GM18502 (cell line): ENCODE results near the gene NHERF1.

Experiments used
- ATAC-seq: cut with Tn5 transposase; IDR thresholded peaks from one replicate; pipeline ENCODE4 v1.9.1; 2021; ENCODE audit warnings: mild to moderate bottlenecking; ENCODE audit not compliant: unreplicated experiment, poor library complexity

Gene NHERF1

DNA sequence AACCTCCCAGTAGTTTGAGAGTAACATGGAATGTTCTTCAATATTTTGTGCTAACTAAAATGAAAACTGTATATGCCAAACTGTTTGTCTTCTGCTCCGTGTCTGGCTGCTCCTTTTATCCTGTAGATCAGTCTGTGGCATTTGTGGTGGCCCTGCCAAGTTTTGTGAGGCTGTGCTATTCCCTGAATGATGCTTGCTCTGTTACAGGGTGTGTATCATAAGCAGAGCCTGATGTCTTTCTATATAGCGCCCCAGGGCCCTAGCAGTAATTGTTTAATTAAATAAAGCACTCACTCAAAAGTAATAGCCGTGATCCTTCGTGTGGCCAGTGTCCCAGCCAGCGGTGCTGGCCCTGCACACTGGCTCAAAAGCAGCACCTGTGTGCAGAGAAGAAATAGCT, 55.5 kb downstream of the NHERF1 start:
- ATAC-seq, result no peak

DNA sequence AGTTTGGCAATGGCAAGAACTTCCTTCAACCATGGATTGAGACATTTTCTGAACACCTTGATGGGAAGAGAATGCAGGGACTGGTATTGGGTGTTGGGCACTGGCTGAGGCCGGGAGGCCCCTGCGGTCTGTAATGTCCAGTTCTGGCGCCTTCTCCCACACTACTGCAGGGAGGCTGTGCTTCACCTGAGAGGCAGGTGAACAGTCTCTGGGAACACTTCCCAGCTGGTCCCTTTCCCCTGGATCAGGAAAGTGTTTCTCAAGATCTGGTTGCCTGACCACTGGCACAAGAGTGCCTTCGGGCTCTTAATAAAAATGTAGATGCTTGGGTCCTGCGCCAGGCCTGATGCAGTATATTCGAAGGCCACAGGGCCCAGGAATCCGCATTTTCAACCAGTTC, 56.3 kb downstream of the NHERF1 start:
- ATAC-seq, result no peak

DNA sequence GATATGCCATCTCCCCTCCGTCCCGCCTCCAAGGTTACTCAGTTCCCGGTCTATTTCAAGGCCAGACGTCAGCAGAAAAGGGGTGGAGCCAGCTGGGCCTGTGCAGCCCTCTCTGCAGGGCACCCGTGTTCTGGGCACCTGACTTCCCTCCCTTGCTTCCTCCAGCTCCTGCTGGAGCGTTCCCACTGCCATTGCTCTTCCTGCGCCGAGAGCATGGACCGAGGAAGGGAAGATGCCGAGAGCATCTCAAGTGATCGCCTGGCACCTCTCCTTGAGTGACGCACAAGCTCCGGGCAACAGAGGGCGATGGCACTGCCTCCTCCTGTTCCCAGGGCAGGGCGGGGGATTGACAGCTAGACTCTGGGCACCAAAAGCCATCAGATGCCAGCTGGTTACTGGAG, 57.2 kb downstream of the NHERF1 start:
- ATAC-seq, result no peak

DNA sequence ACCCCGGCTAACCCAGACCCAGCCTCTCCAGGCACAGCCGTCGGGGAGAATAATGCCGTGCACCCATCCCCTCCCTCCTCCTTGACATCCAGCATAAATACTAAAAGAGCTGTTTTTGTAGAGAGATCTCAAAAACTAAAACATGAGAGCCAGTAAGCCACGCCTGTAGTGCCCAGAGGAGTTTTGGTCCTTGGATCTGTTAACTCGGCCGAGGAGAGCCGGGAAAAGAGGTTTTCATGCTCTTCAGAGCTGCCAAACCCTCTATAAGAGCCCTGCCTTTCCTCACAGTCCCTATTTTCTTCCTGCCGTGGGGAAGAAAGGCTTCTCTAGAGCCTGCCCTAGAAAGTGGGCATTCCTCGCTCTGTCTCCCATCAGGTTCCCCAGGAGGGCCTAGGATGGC, 57.9 kb downstream of the NHERF1 start:
- no peak for ATAC-seq

DNA sequence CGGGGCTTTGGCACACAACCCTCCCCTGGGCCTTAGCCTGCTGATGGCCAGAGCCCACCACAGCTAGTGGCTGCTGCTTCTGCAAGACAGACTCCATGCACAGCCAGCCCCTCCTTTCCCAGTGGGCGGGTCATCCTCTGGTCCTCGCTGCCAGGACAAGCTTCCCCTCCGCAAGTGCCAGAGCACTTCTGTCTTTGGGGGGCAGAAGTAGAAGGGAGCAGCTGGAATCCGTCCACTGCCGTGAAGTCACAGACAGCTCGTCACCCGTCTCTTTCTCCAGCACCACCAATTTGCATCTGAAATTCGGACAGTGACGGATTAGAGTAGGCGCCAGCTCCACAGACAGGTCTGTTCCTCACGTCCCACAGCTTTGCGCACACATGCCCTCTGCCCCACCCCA, 59.0 kb downstream of the NHERF1 start:
- ATAC-seq, result no peak

DNA sequence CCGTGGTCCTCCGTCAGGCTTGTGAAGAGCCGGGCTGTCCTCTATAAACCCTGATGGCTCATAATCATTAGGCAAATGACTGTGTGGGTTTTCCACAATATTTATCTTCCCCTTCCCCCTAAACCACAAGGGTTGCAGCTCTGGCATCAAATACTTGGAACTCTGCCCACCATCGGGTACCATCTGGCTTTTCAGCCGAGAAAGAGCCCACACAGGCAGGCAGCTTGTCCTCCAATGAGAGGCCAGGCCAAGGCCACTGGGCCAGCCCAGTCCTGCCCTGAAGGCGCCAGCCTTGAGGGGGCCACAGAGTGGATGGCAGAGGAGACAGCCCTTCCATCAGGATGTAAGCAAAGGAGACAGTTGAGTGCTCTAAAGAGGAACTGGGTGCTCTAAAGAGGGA, 59.5 kb downstream of the NHERF1 start:
- no peak for ATAC-seq

DNA sequence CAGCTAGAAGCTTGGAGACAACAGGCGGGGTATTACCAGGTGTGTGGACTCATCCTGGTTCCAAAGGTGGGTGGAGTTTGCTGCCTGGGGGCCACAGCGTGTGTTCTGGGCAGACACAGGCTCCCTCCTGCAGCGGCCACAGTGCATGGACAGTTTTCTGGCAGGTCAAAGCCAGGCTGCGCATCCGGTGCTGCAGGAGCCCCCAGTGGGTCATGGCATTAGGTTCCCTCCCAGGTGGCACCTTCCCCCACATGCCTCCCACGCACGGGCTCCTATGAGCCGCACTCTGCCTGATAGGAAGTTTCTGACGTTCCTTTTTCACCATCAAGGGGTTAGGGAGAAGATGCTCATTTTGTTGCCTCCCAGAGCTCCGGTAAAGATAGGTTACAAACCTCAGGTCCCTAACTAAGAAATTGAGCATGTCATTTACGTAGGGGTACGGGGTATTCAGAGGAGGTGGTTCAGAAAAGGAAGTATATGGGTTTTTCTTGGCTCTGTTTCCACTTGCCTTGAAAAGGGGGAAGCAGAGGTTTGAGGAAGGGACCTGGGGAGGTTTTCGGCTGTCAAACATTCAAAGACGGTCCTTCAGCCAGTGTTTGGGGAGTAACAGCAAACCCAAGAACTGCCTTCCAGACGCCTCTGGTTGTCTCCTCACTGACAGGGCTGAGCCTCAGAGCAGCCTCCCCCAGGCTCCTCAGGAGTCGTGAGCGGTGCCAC, 60.4 kb downstream of the NHERF1 start:
- no peak for ATAC-seq

DNA sequence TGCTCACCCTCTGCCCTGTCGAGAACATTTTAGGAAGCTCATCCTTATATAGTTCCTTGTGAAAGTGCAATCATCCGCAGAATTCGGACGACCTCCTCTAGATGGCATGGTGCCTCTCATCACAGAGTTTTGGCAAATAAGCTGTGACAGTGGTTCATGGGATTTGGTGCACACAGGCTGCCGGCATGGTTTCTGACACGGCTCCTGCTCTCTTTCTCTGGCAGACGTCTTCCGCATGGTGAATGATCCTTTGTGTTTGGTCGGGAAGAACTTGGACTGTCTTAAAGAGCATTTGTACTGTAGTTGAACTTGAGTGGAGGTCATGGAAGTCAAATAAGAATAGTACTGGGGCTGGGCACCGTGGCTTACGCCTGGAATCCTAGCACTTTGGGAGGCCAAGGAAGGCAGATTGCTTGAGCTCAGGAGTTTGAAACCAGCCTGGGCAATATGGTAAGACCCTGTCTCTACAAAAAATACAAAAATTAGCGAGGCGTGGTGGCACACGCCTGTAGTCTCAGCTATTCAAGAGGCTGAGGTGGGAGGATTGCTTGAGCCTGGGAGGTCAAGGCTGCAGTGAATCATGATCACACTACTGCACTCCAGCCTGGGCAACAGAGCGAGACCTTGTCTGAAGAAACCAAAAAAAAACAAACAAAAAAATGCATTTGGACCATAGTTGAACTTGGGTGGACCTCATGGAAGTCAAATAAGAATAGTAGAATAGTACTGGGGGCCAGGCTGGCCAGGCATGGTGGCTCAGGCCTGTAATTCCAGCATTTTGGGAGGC, 62.5 kb downstream of the NHERF1 start:
- no peak for ATAC-seq

DNA sequence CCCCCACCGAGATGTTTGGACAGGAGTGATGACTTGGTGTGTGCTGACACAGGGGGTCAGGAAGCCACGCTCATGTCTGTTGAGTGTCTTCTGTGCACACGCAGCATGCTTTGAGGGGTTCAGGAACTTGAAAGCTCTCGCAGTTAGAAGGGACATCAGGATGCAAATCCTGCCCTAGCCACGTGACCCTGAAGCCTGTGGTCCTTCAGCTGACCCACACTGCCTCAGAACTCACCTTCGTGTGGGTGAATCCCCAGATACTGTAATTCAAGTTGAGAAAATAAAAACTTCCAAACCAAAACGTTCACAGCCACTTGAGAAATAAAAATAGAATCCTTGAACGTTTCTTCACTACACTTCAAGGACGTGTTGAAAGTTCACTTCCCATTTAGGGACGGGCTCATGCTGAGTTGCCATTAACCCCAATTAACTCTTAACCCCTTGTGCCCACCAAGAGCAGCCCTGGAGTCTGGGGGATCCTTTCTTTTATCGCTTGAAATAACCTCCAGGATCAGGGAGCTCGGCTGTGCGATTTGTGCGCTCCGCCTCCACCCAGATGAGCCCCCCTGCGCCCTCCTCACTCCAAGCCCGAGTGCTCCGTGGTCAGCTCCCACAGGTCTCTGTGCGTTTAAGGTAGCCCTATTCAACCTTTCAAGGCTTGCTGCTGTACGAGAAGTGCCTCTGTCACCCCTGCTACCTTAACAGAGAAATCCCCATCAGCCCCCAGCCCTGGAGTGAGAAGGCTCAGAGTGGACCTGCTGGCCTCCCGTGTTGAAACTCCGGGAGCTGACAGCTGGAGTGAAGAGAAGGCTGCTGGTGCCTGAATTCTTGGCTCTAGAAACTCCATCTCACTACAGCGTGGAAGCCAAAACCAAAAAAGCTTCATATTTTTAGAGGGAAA, 63.9 kb downstream of the NHERF1 start:
- ATAC-seq, result no peak

DNA sequence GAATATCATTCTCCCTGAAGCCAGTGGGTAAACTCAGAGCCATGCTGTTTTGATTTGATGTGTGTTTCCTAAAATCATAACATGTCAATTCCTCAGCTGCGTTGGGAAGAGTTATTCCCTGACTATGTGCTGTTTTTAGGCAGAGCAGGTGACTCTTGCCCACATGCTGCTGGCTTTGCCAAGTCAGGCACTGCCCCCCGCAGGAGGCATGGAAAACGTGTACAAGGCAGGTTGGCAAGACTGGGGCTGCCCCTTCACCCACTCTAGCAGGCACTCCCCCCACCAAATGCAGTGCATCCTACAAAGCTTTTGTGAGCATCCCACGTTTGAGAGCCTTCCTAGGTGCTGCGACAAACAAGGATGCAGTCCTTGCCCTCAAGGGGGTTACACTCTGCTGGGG, 66.0 kb downstream of the NHERF1 start:
- ATAC-seq, result no peak

DNA sequence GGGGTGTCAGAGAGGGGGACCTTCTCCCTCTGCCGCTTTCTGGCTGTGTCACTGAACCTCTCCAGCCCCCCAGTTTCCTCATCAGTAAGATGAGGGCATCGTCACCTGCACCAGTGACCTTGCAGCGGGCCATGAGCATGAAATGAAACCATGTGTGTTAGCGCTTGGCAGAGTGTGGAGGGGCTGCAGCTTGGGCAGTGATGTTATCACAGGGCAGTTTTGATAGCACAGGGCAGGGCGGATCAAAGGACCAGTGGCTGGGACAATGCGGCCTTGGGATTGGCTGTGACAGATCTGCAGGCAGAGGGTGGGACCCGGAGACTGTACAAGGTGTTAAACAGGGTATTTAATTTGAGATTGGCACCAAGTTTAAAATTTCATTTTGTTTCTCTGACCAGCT, 66.6 kb downstream of the NHERF1 start:
- no peak for ATAC-seq

DNA sequence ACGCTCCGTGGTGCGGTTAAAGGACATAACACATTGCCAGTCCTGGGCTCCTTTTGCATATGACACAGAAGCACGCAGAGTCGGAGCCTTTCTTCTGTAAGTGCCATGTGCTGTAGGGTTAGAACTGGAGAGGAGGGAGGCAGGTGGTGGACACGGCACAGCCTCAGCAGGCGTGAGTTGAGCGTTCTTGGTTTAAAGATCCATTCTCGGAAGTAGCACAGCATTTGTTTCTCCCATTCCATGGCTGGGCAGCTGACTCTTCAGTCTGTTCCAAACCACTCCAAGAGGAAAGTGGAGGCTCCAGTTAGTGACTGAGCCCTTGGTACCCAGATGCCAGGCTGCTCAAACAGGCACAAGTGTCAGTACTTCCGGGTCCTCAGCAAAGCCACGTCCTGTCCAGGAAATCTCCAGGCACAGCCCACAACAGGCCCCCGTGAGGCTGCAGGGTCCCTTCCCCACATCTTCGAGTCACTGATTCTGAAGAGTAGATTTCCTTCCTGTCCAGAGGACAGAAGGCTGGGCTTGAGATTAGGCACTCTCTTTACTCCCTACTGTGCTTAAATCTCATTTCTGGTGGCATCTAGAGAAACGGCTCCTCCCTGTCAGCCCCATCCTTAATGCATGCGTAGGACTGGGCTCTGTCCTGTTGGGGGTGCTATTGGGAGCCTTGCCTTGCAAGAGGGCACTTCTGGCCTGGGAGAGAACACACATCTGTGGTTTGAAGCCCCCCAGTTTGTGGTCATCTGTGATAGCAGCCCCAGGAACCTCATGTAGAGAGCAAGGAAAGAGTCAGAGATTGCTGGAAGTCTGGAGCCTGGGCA, 67.3 kb downstream of the NHERF1 start:
- no peak for ATAC-seq

DNA sequence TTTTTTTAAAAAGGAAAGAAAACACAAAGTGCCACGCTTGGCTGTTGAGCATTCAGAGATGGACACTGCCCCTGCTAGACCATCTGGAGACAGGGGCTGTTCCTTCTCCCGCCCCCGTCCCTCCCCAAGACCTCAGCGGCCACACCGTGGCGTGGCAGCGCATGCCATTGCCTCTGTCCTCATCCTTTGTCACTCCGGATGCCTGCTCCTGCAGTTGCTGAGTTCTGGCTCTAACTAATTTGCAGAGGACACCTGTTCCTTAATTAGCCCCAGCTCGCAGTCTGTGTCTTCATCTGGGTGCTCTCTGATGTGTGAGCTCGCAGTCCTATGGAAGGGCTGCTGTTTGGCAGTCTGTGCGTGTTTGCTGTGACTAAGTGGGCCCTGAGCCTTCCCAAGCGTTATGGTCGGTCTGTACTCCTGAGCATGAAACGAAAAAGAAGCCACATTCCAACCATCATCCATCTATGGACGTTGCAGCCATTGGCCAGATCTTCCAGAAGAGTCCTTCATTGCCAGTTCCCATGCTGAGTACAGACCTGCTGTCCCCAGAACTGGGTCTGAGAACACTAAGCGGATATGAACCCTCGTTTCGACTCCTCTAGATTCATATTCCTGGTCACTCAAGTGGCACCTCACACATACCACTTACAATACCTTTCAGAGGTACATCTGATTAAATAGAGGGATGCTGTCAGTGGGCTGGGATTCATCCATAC, 68.6 kb downstream of the NHERF1 start:
- no peak for ATAC-seq

DNA sequence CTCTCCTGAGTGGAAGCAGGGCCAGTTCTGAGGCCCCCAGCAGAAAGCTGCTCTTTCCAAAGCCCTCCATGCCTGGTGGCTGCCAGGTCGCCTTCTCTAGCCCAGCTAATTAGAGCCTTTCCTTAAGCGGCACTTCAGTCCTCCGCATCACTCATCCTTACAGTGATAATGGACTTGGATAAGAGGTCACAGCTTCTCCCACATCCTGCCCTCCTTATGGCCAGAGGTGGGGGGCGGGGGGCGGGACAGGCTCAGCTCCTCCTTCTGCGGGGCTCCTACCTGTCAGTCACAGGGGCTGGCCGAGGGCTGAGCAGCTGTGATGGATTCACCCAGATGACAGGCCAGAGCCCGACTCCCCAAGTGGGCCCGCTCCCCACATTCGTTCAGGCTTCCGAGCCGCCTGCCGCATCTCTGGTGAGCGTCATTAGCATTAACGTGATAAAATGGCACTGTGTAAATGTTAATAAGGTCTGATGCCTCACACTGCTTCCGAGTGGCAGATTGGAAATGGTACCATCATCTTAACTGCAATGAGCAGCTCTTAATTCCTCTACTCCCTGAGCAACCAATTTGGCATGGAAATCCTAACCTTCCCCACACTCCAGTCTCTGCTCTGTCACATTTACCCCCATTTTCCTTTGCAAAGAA, 70.0 kb downstream of the NHERF1 start:
- no peak for ATAC-seq
